Measurements from ENCODE around the gene PIMREG. TPM values are rescaled to one million over a fixed set of nuclear protein-coding genes. Genes with fewer than 3 reads are reported as not detected.

Gene PIMREG
- total RNA-seq, 1 donor from 2014 or later: 8.9 TPM

- intact Hi-C loops (cut with micrococcal nuclease): no loop called here
- no peaks in the 10 kb centered on the region for H3K36me3 Mint-ChIP-seq (ENCODE audit: low read depth)
- H3K9me3 Mint-ChIP-seq: no peaks in the 10 kb centered on the region
- peaks cover 29% of the 10 kb centered on the region for H3K27me3 Mint-ChIP-seq (ENCODE audit: low read depth)
- no peak for DNase-seq (ENCODE audit: low spot score)
- H3K27ac Mint-ChIP-seq: no peak overlapping the region
- peaks cover 20% of the 10 kb centered on the region for H3K4me1 Mint-ChIP-seq (ENCODE audit: low read depth)
- no peak overlapping the region for H3K4me3 Mint-ChIP-seq (ENCODE audit: low read depth)
These were observed 13.6 kb downstream of the PIMREG start for GRCh38 chr17:6457688-6458459.

- no peak for DNase-seq (ENCODE audit: low spot score)
- intact Hi-C loops (cut with micrococcal nuclease): no loop called here
- Mint-ChIP-seq H3K36me3 (ENCODE audit: low read depth) (no peaks in the 10 kb centered on the region), H3K9me3 (no peaks in the 10 kb centered on the region), H3K27me3 (ENCODE audit: low read depth) (peaks cover 23% of the 10 kb centered on the region), H3K4me3 (ENCODE audit: low read depth) (no peak overlapping the region), H3K4me1 (ENCODE audit: low read depth) (peaks cover 20% of the 10 kb centered on the region), H3K27ac (no peak overlapping the region)
These were observed 14.2 kb downstream of the PIMREG start for GRCh38 chr17:6458460-6458950.

- Mint-ChIP-seq H3K27me3 (ENCODE audit: low read depth) (peaks cover 13% of the 10 kb centered on the region), H3K27ac (no peak overlapping the region), H3K4me3 (ENCODE audit: low read depth) (no peak overlapping the region), H3K4me1 (ENCODE audit: low read depth) (peaks cover 20% of the 10 kb centered on the region), H3K9me3 (no peaks in the 10 kb centered on the region), H3K36me3 (ENCODE audit: low read depth) (no peaks in the 10 kb centered on the region)
- no peak for DNase-seq (ENCODE audit: low spot score)
- intact Hi-C loops (cut with micrococcal nuclease): no loop called here
These were observed 16.4 kb downstream of the PIMREG start for GRCh38 chr17:6460531-6461161.

GRCh38 chr17:6461246-6461645 is 17.0 kb downstream of the PIMREG start:
- no peak overlapping the region for H3K4me3 Mint-ChIP-seq (ENCODE audit: low read depth)
- DNase-seq (ENCODE audit: low spot score): no peak
- H3K27me3 Mint-ChIP-seq (ENCODE audit: low read depth): peaks cover 14% of the 10 kb centered on the region
- intact Hi-C loops (cut with micrococcal nuclease): no loop called here
- no peaks in the 10 kb centered on the region for H3K36me3 Mint-ChIP-seq (ENCODE audit: low read depth)
- H3K27ac Mint-ChIP-seq: no peak overlapping the region
- peaks cover 20% of the 10 kb centered on the region for H3K4me1 Mint-ChIP-seq (ENCODE audit: low read depth)
- no peaks in the 10 kb centered on the region for H3K9me3 Mint-ChIP-seq

GRCh38 chr17:6461792-6462524 is 17.7 kb downstream of the PIMREG start:
- Mint-ChIP-seq H3K27ac (no peak overlapping the region), H3K27me3 (ENCODE audit: low read depth) (peaks cover 8% of the 10 kb centered on the region), H3K9me3 (no peaks in the 10 kb centered on the region), H3K36me3 (ENCODE audit: low read depth) (no peaks in the 10 kb centered on the region), H3K4me1 (ENCODE audit: low read depth) (peaks cover 17% of the 10 kb centered on the region), H3K4me3 (ENCODE audit: low read depth) (no peak overlapping the region)
- DNase-seq (ENCODE audit: low spot score): no peak
- intact Hi-C loops (cut with micrococcal nuclease): no loop called here

GRCh38 chr17:6462692-6463091 is 18.4 kb downstream of the PIMREG start:
- Mint-ChIP-seq H3K4me3 (ENCODE audit: low read depth) (no peak overlapping the region), H3K27ac (no peak overlapping the region), H3K27me3 (ENCODE audit: low read depth) (peaks cover 7% of the 10 kb centered on the region), H3K36me3 (ENCODE audit: low read depth) (no peaks in the 10 kb centered on the region), H3K4me1 (ENCODE audit: low read depth) (peaks cover 15% of the 10 kb centered on the region), H3K9me3 (no peaks in the 10 kb centered on the region)
- intact Hi-C loops (cut with micrococcal nuclease): no loop called here
- DNase-seq (ENCODE audit: low spot score): no peak

GRCh38 chr17:6463616-6464445 is 19.6 kb downstream of the PIMREG start:
- H3K27me3 Mint-ChIP-seq (ENCODE audit: low read depth): peaks cover 7% of the 10 kb centered on the region
- H3K27ac Mint-ChIP-seq: no peak overlapping the region
- no peak overlapping the region for H3K4me3 Mint-ChIP-seq (ENCODE audit: low read depth)
- no peak for DNase-seq (ENCODE audit: low spot score)
- no peaks in the 10 kb centered on the region for H3K9me3 Mint-ChIP-seq
- H3K36me3 Mint-ChIP-seq (ENCODE audit: low read depth): no peaks in the 10 kb centered on the region
- peaks cover 15% of the 10 kb centered on the region for H3K4me1 Mint-ChIP-seq (ENCODE audit: low read depth)
- intact Hi-C loops (cut with micrococcal nuclease): no loop called here

- Mint-ChIP-seq H3K9me3 (no peaks in the 10 kb centered on the region), H3K27ac (no peak overlapping the region), H3K27me3 (ENCODE audit: low read depth) (peaks cover 7% of the 10 kb centered on the region), H3K4me3 (ENCODE audit: low read depth) (no peak overlapping the region), H3K36me3 (ENCODE audit: low read depth) (no peaks in the 10 kb centered on the region), H3K4me1 (ENCODE audit: low read depth) (peaks cover 15% of the 10 kb centered on the region)
- intact Hi-C loops (cut with micrococcal nuclease): no loop called here
- DNase-seq (ENCODE audit: low spot score): no peak
These were observed 20.3 kb downstream of the PIMREG start for GRCh38 chr17:6464446-6465041.

GRCh38 chr17:6465206-6466003 is 21.1 kb downstream of the PIMREG start:
- Mint-ChIP-seq H3K27me3 (ENCODE audit: low read depth) (peaks cover 7% of the 10 kb centered on the region), H3K9me3 (no peaks in the 10 kb centered on the region), H3K27ac (no peak overlapping the region), H3K4me3 (ENCODE audit: low read depth) (no peak overlapping the region), H3K4me1 (ENCODE audit: low read depth) (peaks cover 15% of the 10 kb centered on the region), H3K36me3 (ENCODE audit: low read depth) (no peaks in the 10 kb centered on the region)
- intact Hi-C loops (cut with micrococcal nuclease): no loop called here
- no peak for DNase-seq (ENCODE audit: low spot score)

- intact Hi-C loops (cut with micrococcal nuclease): no loop called here
- DNase-seq (ENCODE audit: low spot score): no peak
- Mint-ChIP-seq H3K4me1 (ENCODE audit: low read depth) (no peaks in the 10 kb centered on the region), H3K9me3 (no peaks in the 10 kb centered on the region), H3K36me3 (ENCODE audit: low read depth) (no peaks in the 10 kb centered on the region), H3K27ac (no peak overlapping the region), H3K27me3 (ENCODE audit: low read depth) (peaks cover 4% of the 10 kb centered on the region), H3K4me3 (ENCODE audit: low read depth) (no peak overlapping the region)
These were observed 23.3 kb downstream of the PIMREG start for GRCh38 chr17:6467567-6467966.

GRCh38 chr17:6468051-6468790 is 24.0 kb downstream of the PIMREG start:
- Mint-ChIP-seq H3K36me3 (ENCODE audit: low read depth) (no peaks in the 10 kb centered on the region), H3K27me3 (ENCODE audit: low read depth) (peaks cover 2% of the 10 kb centered on the region), H3K9me3 (no peaks in the 10 kb centered on the region), H3K4me1 (ENCODE audit: low read depth) (no peaks in the 10 kb centered on the region), H3K4me3 (ENCODE audit: low read depth) (no peak overlapping the region), H3K27ac (no peak overlapping the region)
- intact Hi-C loops (cut with micrococcal nuclease): no loop called here
- DNase-seq (ENCODE audit: low spot score): no peak

Data from activated T-helper 2 cell treated with anti-CD3 and anti-CD28 coated beads, Interferon-gamma antibody, Interleukin-2, Interleukin-4, amounts not matched to agents 10 μg/mL and 5 μg/mL and 100 μg/mL, durations not matched to agents 14 hours and 24 hours and 36 hours (primary cell).